ENCODE results near the gene SPATA31C2. TPM values are rescaled to one million over a fixed set of nuclear protein-coding genes. Genes with fewer than 3 reads are reported as not detected.

SPATA31C2 gene
- total and polyA plus RNA-seq, 2 donors (not counting 1 experiment from before 2014, with no cell fraction given): not detected

GRCh38 chr9:88174324-88174723 lies 36.0 kb upstream of the SPATA31C2 start:
- Histone ChIP-seq H3K4me2 (replicated peaks; ENCODE audit: low read depth, low read length, poor library complexity, severe bottlenecking) (no peak overlapping the region), H2AFZ (ENCODE audit: insufficient read depth, low read depth, low read length, poor library complexity, severe bottlenecking) (no peak overlapping the region), H3K79me2 (ENCODE audit: control insufficient read depth, insufficient read depth, low read length) (no peaks in the 10 kb centered on the region), H3K27ac (ENCODE audit: low read length in 2 of 2) (no peak overlapping the region), H3K9ac (ENCODE audit: low read length) (no peak overlapping the region), H3K27me3 (replicated peaks in 1 of 4; ENCODE audit: control extremely low read depth in 1 of 4, control insufficient read depth in 3 of 4, insufficient read depth in 4 of 4, low read length in 3 of 4) (no peaks in the 10 kb centered on the region), H3K4me1 (ENCODE audit: control insufficient read depth in 2 of 2, insufficient read depth in 2 of 2, low read length in 2 of 2) (no peaks in the 10 kb centered on the region), H3K36me3 (replicated peaks in 1 of 2; ENCODE audit: control extremely low read depth in 1 of 2, control insufficient read depth in 1 of 2, extremely low read depth in 1 of 2, insufficient read depth in 2 of 2, low read length in 1 of 2) (no peaks in the 10 kb centered on the region), H3K4me3 (ENCODE audit: control extremely low read depth in 1 of 5, extremely low read depth in 1 of 5, insufficient read depth in 1 of 5, low read depth in 2 of 5, low read length in 4 of 5) (no peak overlapping the region), H4K20me1 (ENCODE audit: control insufficient read depth, insufficient read depth, low read length, poor library complexity, severe bottlenecking) (no peaks in the 10 kb centered on the region), H3K9me3 (ENCODE audit: control extremely low read depth in 1 of 3, control insufficient read depth in 2 of 3, insufficient read depth in 1 of 3, low read length in 2 of 3) (no peaks in the 10 kb centered on the region)
- ChIA-PET POLR2A (no interaction called here), CTCF (no interaction called here)
- peaks cover 5% of the 10 kb centered on the region for H3K27me3 Mint-ChIP-seq
- intact Hi-C loops (cut with micrococcal nuclease): no loop called here
- WGBS (ENCODE audit: insufficient coverage): 93% methylated on average over 3 of the region's 4 CpGs
- H3K4me1 Mint-ChIP-seq: no peaks in the 10 kb centered on the region
- no peaks in the 10 kb centered on the region for H3K9me3 Mint-ChIP-seq (ENCODE audit: insufficient read depth)
- no peak for ATAC-seq (ENCODE audit: low read depth)
- DNase-seq: no peak
- H3K4me3 Mint-ChIP-seq: no peak overlapping the region
- H3K27ac Mint-ChIP-seq: no peak overlapping the region
- TF ChIP-seq CTCF (IDR thresholded peaks at IDR 0.05): no peak
- TF ChIP-seq EZH2 (IDR thresholded peaks at IDR 0.05; ENCODE audit: borderline replicate concordance, insufficient read depth, low read depth, low read length, poor library complexity, severe bottlenecking): no peak

- Histone ChIP-seq H3K36me3 (replicated peaks in 1 of 2; ENCODE audit: control extremely low read depth in 1 of 2, control insufficient read depth in 1 of 2, extremely low read depth in 1 of 2, insufficient read depth in 2 of 2, low read length in 1 of 2) (no peaks in the 10 kb centered on the region), H3K27ac (ENCODE audit: low read length in 2 of 2) (no peak overlapping the region), H3K9ac (ENCODE audit: low read length) (no peak overlapping the region), H3K9me3 (ENCODE audit: control extremely low read depth in 1 of 3, control insufficient read depth in 2 of 3, insufficient read depth in 1 of 3, low read length in 2 of 3) (no peaks in the 10 kb centered on the region), H3K27me3 (replicated peaks in 1 of 4; ENCODE audit: control extremely low read depth in 1 of 4, control insufficient read depth in 3 of 4, insufficient read depth in 4 of 4, low read length in 3 of 4) (no peaks in the 10 kb centered on the region), H3K4me1 (ENCODE audit: control insufficient read depth in 2 of 2, insufficient read depth in 2 of 2, low read length in 2 of 2) (no peaks in the 10 kb centered on the region), H4K20me1 (ENCODE audit: control insufficient read depth, insufficient read depth, low read length, poor library complexity, severe bottlenecking) (no peaks in the 10 kb centered on the region), H3K4me3 (ENCODE audit: control extremely low read depth in 1 of 5, extremely low read depth in 1 of 5, insufficient read depth in 1 of 5, low read depth in 2 of 5, low read length in 4 of 5) (no peak overlapping the region), H3K79me2 (ENCODE audit: control insufficient read depth, insufficient read depth, low read length) (no peaks in the 10 kb centered on the region), H3K4me2 (replicated peaks; ENCODE audit: low read depth, low read length, poor library complexity, severe bottlenecking) (no peak overlapping the region), H2AFZ (ENCODE audit: insufficient read depth, low read depth, low read length, poor library complexity, severe bottlenecking) (no peak overlapping the region)
- Mint-ChIP-seq H3K9me3 (ENCODE audit: insufficient read depth) (no peaks in the 10 kb centered on the region), H3K4me3 (no peak overlapping the region), H3K4me1 (no peaks in the 10 kb centered on the region), H3K27me3 (peaks cover 5% of the 10 kb centered on the region), H3K27ac (no peak overlapping the region)
- no peak for ATAC-seq (ENCODE audit: low read depth)
- TF ChIP-seq CTCF (IDR thresholded peaks at IDR 0.05) (peak; percentile 52), EZH2 (IDR thresholded peaks at IDR 0.05; ENCODE audit: borderline replicate concordance, insufficient read depth, low read depth, low read length, poor library complexity, severe bottlenecking) (no peak)
- ChIA-PET CTCF (no interaction called here), POLR2A (no interaction called here)
- peak; percentile 25 for DNase-seq
- WGBS (ENCODE audit: insufficient coverage): 62% methylated on average over 8 of the region's 10 CpGs
- intact Hi-C loops (cut with micrococcal nuclease): no loop called here
Observed at GRCh38 chr9:88173378-88173999, 35.2 kb upstream of the SPATA31C2 start.

Measured in B cell (primary cell).